Astrocyte (in vitro differentiated cells and primary cell): ENCODE data around the gene CHAC1. TPM values are rescaled to one million over a fixed set of nuclear protein-coding genes. Genes with fewer than 3 reads are reported as not detected.

Experiments used
- DNase-seq: peaks from one replicate; pipeline ENCODE4 v3.0.0-alpha.2; 2010; ENCODE audit warnings: low read depth
- FAIRE-seq: peaks from 2 replicates; lab custom pipeline; 2011; peaks lifted over from hg19 to GRCh38; lab: Jason Lieb, UNC
- H2AFZ ChIP-seq: 2 replicates; pipeline ENCODE4 v1.6.0; 2012; ENCODE audit warnings: low read depth, low read length, inconsistent platforms
- H3K27ac ChIP-seq: 2 replicates; pipeline ENCODE4 v1.5.1; 2011; ENCODE audit warnings: low read depth, low read length, inconsistent platforms
- H3K27me3 ChIP-seq: 2 replicates; pipeline ENCODE4 v1.6.0; 2011; ENCODE audit warnings: low read length, inconsistent platforms; ENCODE audit not compliant: insufficient read depth
- H3K36me3 ChIP-seq: 2 replicates; pipeline ENCODE4 v1.5.1; 2011; ENCODE audit warnings: low read length, inconsistent platforms; ENCODE audit not compliant: insufficient read depth
- H3K4me1 ChIP-seq: 2 replicates; pipeline ENCODE4 v1.5.1; 2011; ENCODE audit warnings: low read length, inconsistent platforms; ENCODE audit not compliant: insufficient read depth
- H3K4me2 ChIP-seq: 2 replicates; pipeline ENCODE4 v1.6.0; 2012; ENCODE audit warnings: low read length, inconsistent platforms
- H3K4me3 ChIP-seq: 2 replicates; pipeline ENCODE4 v1.5.1; 2011; ENCODE audit warnings: low read depth, mild to moderate bottlenecking, low read length, inconsistent platforms; ENCODE audit not compliant: insufficient read depth
- H3K79me2 ChIP-seq: 2 replicates; pipeline ENCODE4 v1.6.0; 2012; ENCODE audit warnings: mild to moderate bottlenecking, low read length, inconsistent platforms; ENCODE audit not compliant: insufficient read depth
- H3K9ac ChIP-seq: 2 replicates; pipeline ENCODE4 v1.6.0; 2012; ENCODE audit warnings: mild to moderate bottlenecking, low read length, inconsistent platforms
- H3K9me3 ChIP-seq: 2 replicates; pipeline ENCODE4 v1.5.1; 2012; ENCODE audit warnings: low read depth, mild to moderate bottlenecking, low read length, inconsistent platforms; ENCODE audit not compliant: insufficient read depth
- H4K20me1 ChIP-seq: 2 replicates; pipeline ENCODE4 v1.6.0; 2012; ENCODE audit warnings: low read length, inconsistent platforms; ENCODE audit not compliant: insufficient read depth
- H3K27ac Mint-ChIP-seq: one replicate; pipeline ENCODE4 v1.8.0; 2021; ENCODE audit warnings: mild to moderate bottlenecking, mixed read lengths; ENCODE audit not compliant: unreplicated experiment
- H3K27me3 Mint-ChIP-seq: one replicate; pipeline ENCODE4 v1.8.0; 2021; ENCODE audit warnings: low read depth, mixed read lengths; ENCODE audit not compliant: unreplicated experiment
- H3K36me3 Mint-ChIP-seq: one replicate; pipeline ENCODE4 v1.8.0; 2021; ENCODE audit warnings: low read depth, mixed read lengths; ENCODE audit not compliant: unreplicated experiment
- H3K4me1 Mint-ChIP-seq: one replicate; pipeline ENCODE4 v1.8.0; 2021; ENCODE audit warnings: low read depth, mixed read lengths; ENCODE audit not compliant: unreplicated experiment
- H3K4me3 Mint-ChIP-seq: one replicate; pipeline ENCODE4 v1.8.0; 2021; ENCODE audit warnings: mild to moderate bottlenecking, moderate library complexity, mixed read lengths; ENCODE audit not compliant: unreplicated experiment
- H3K9me3 Mint-ChIP-seq: one replicate; pipeline ENCODE4 v1.8.0; 2021; ENCODE audit warnings: mild to moderate bottlenecking, mixed read lengths; ENCODE audit not compliant: unreplicated experiment
- CTCF ChIP-seq: IDR thresholded peaks from 2 replicates; pipeline ENCODE4 v1.5.1; 2011; ENCODE audit warnings: low read depth, mild to moderate bottlenecking, inconsistent platforms, low read length, moderate library complexity; ENCODE audit not compliant: insufficient read depth
- EZH2 ChIP-seq: IDR thresholded peaks from 2 replicates; pipeline ENCODE4 v1.6.1; 2012; ENCODE audit warnings: mild to moderate bottlenecking, low read length, inconsistent platforms; ENCODE audit not compliant: insufficient read depth
- total RNA-seq: library from RNA; stranded (reverse); gene quantifications from 2 replicates; pipeline ENCODE4 v1.2.1, GENCODE V29; 2021

Gene CHAC1
- total RNA-seq, 1 donor from 2014 or later: 55.9 TPM

GRCh38 chr15:40937762-40938535, 15.3 kb upstream of the CHAC1 start:
- no peak overlapping the region for H3K4me3 Mint-ChIP-seq

GRCh38 chr15:40938536-40938870, 14.8 kb upstream of the CHAC1 start:
- H3K4me1 Mint-ChIP-seq: peaks cover 2% of the 10 kb centered on the region
- Histone ChIP-seq H3K9ac (no peak overlapping the region), H3K79me2 (no peaks in the 10 kb centered on the region), H3K4me2 (no peak overlapping the region), H3K27me3 (no peaks in the 10 kb centered on the region), H3K4me3 (no peak overlapping the region), H3K27ac (no peak overlapping the region), H3K9me3 (no peaks in the 10 kb centered on the region), H4K20me1 (no peaks in the 10 kb centered on the region), H2AFZ (no peak overlapping the region), H3K4me1 (peaks cover 25% of the 10 kb centered on the region), H3K36me3 (no peaks in the 10 kb centered on the region)
- H3K36me3 Mint-ChIP-seq: no peaks in the 10 kb centered on the region
- H3K27me3 Mint-ChIP-seq: peaks cover 40% of the 10 kb centered on the region
- no peak for FAIRE-seq
- DNase-seq: no peak
- H3K4me3 Mint-ChIP-seq: no peak overlapping the region
- TF ChIP-seq EZH2 (no peak), CTCF (no peak)
- no peak overlapping the region for H3K27ac Mint-ChIP-seq
- peaks cover 2% of the 10 kb centered on the region for H3K9me3 Mint-ChIP-seq

More at GRCh38 chr15:40937762-40938535, 15.3 kb upstream of the CHAC1 start:
- FAIRE-seq: no peak
- no peaks in the 10 kb centered on the region for H3K36me3 ChIP-seq
- no peak for DNase-seq
- no peaks in the 10 kb centered on the region for H3K79me2 ChIP-seq
- H3K27me3 ChIP-seq: no peaks in the 10 kb centered on the region
- H4K20me1 ChIP-seq: no peaks in the 10 kb centered on the region
- H3K9me3 ChIP-seq: no peaks in the 10 kb centered on the region
- no peak overlapping the region for H3K9ac ChIP-seq
- Mint-ChIP-seq H3K27ac (no peak overlapping the region), H3K9me3 (peaks cover 2% of the 10 kb centered on the region), H3K36me3 (no peaks in the 10 kb centered on the region), H3K4me1 (peaks cover 2% of the 10 kb centered on the region), H3K27me3 (peaks cover 42% of the 10 kb centered on the region)
- H3K4me2 ChIP-seq: no peak overlapping the region
- no peak for TF ChIP-seq EZH2
- peak; percentile 11 for TF ChIP-seq CTCF
- H3K27ac ChIP-seq: no peak overlapping the region
- no peak overlapping the region for H3K4me3 ChIP-seq
- H3K4me1 ChIP-seq: peaks cover 25% of the 10 kb centered on the region
- peak overlapping the region; percentile 34 for H2AFZ ChIP-seq

- peak overlapping the region; percentile 3 for H3K27ac Mint-ChIP-seq
Observed at GRCh38 chr15:40940296-40940801, 12.9 kb upstream of the CHAC1 start.

More at GRCh38 chr15:40940296-40940801, 12.9 kb upstream of the CHAC1 start:
- Mint-ChIP-seq H3K36me3 (no peaks in the 10 kb centered on the region), H3K27me3 (peaks cover 41% of the 10 kb centered on the region), H3K9me3 (peaks cover 2% of the 10 kb centered on the region), H3K4me1 (peaks cover 2% of the 10 kb centered on the region), H3K4me3 (peak overlapping the region; percentile 57)
- Histone ChIP-seq H3K4me2 (peak overlapping the region; percentile 4), H3K9me3 (no peaks in the 10 kb centered on the region), H3K27ac (no peak overlapping the region), H2AFZ (peak overlapping the region; percentile 42), H3K4me1 (peaks cover 25% of the 10 kb centered on the region), H3K79me2 (no peaks in the 10 kb centered on the region), H3K36me3 (no peaks in the 10 kb centered on the region), H4K20me1 (no peaks in the 10 kb centered on the region), H3K27me3 (no peaks in the 10 kb centered on the region), H3K9ac (no peak overlapping the region), H3K4me3 (no peak overlapping the region)
- no peak for DNase-seq
- no peak for FAIRE-seq
- TF ChIP-seq EZH2 (no peak), CTCF (no peak)
